ENCODE measurements around the gene B3GAT2. TPM values are rescaled to one million over a fixed set of nuclear protein-coding genes. Genes with fewer than 3 reads are reported as not detected.

B3GAT2 gene
- total and polyA plus RNA-seq, 10 donors: 0.03 to 0.09 (median 0.05) TPM; not detected in 6

- no peaks in the 10 kb centered on the region for H3K9me3 ChIP-seq
- TF ChIP-seq CTCF (IDR thresholded peaks at IDR 0.05 in 8 of 11, conservative IDR thresholded peaks at IDR 0.05 in 3 of 11): no peak
- no peak for TF ChIP-seq POLR2A (IDR thresholded peaks at IDR 0.05)
- TF ChIP-seq POLR2AphosphoS5 (IDR thresholded peaks at IDR 0.05): no peak
- no peaks in the 10 kb centered on the region for H3K4me1 ChIP-seq
- H3K36me3 ChIP-seq: no peaks in the 10 kb centered on the region
- H3K4me3 ChIP-seq: no peak overlapping the region
- 57 to 94% (median 77%) methylated on average over 2 of the region's 2 CpGs for WGBS, 5 donors
- no peaks in the 10 kb centered on the region for H3K27me3 ChIP-seq (replicated peaks in 1 of 7)
- DNase-seq: no peak
- intact Hi-C loops (cut with DNase I; ENCODE audit: low total_unique reads): no loop called here
- H3K27ac ChIP-seq: no peak overlapping the region
Observed at GRCh38 chr6:70903665-70904452, 53.0 kb downstream of the B3GAT2 start.

- no peak for DNase-seq
- Histone ChIP-seq H3K27ac (no peak overlapping the region), H3K4me3 (no peak overlapping the region), H3K4me1 (no peaks in the 10 kb centered on the region), H3K36me3 (no peaks in the 10 kb centered on the region), H3K9me3 (no peaks in the 10 kb centered on the region), H3K27me3 (replicated peaks in 1 of 7) (no peaks in the 10 kb centered on the region)
- intact Hi-C loops (cut with DNase I; ENCODE audit: low total_unique reads): no loop called here
- WGBS, 5 donors: 77 to 92% (median 89%) methylated on average over 3 of the region's 3 CpGs
- no peak for TF ChIP-seq POLR2AphosphoS5 (IDR thresholded peaks at IDR 0.05)
- no peak for TF ChIP-seq POLR2A (IDR thresholded peaks at IDR 0.05)
- no peak for TF ChIP-seq CTCF (IDR thresholded peaks at IDR 0.05 in 8 of 11, conservative IDR thresholded peaks at IDR 0.05 in 3 of 11)
Observed at GRCh38 chr6:70901324-70901723, 55.5 kb downstream of the B3GAT2 start.

GRCh38 chr6:70900047-70900446, 56.8 kb downstream of the B3GAT2 start:
- Histone ChIP-seq H3K9me3 (no peaks in the 10 kb centered on the region), H3K27me3 (replicated peaks in 1 of 7) (no peaks in the 10 kb centered on the region), H3K36me3 (no peaks in the 10 kb centered on the region), H3K4me3 (no peak overlapping the region), H3K4me1 (no peaks in the 10 kb centered on the region), H3K27ac (no peak overlapping the region)
- intact Hi-C loops (cut with DNase I; ENCODE audit: low total_unique reads): no loop called here
- DNase-seq: no peak
- WGBS, 5 donors: 70 to 88% (median 73%) methylated on average over 2 of the region's 2 CpGs
- no peak for TF ChIP-seq CTCF (IDR thresholded peaks at IDR 0.05 in 8 of 11, conservative IDR thresholded peaks at IDR 0.05 in 3 of 11)
- TF ChIP-seq POLR2AphosphoS5 (IDR thresholded peaks at IDR 0.05): no peak
- TF ChIP-seq POLR2A (IDR thresholded peaks at IDR 0.05): no peak

- no peaks in the 10 kb centered on the region for H3K4me1 ChIP-seq
- H3K27me3 ChIP-seq (replicated peaks in 1 of 7): no peaks in the 10 kb centered on the region
- no peak overlapping the region for H3K27ac ChIP-seq
- H3K36me3 ChIP-seq: no peaks in the 10 kb centered on the region
- no peak for TF ChIP-seq POLR2AphosphoS5 (IDR thresholded peaks at IDR 0.05)
- TF ChIP-seq CTCF (IDR thresholded peaks at IDR 0.05 in 8 of 11, conservative IDR thresholded peaks at IDR 0.05 in 3 of 11): no peak
- no peak for TF ChIP-seq POLR2A (IDR thresholded peaks at IDR 0.05)
- intact Hi-C loops (cut with DNase I; ENCODE audit: low total_unique reads): no loop called here
- H3K4me3 ChIP-seq: no peak overlapping the region
- no peak for DNase-seq
- no peaks in the 10 kb centered on the region for H3K9me3 ChIP-seq
- WGBS, 5 donors: 93 to 97% (median 95%) methylated on average over 12 of the region's 12 CpGs
Observed at GRCh38 chr6:70894001-70894400, 62.9 kb downstream of the B3GAT2 start.

Data from spleen (tissue), 11 donors.